GM19238 (cell line): ENCODE results near the gene NFYC.
"Not testable (repeated sequence)": the region's sequence is repeated elsewhere in the genome, so short reads cannot be mapped to it uniquely, and the experiment has no call there.

ENCODE experiments used
- DNase-seq: peaks from one replicate; pipeline ENCODE4 v3.0.0; 2011; ENCODE audit warnings: low spot score; ENCODE audit not compliant: insufficient read length

The NFYC gene

GRCh38 chr1:40665335-40666171 lies 26.0 kb upstream of the NFYC start, which contains the start of gene RIMS3:
TSS of gene RIMS3 (minus strand) at chr1:40665682. CDS start at chr1:40641925, 23,757 bp downstream.
- DNase-seq: peak; percentile 91

- DNase-seq: peak; percentile 89
These were observed 22.6 kb upstream of the NFYC start for GRCh38 chr1:40668769-40669525.

DNA sequence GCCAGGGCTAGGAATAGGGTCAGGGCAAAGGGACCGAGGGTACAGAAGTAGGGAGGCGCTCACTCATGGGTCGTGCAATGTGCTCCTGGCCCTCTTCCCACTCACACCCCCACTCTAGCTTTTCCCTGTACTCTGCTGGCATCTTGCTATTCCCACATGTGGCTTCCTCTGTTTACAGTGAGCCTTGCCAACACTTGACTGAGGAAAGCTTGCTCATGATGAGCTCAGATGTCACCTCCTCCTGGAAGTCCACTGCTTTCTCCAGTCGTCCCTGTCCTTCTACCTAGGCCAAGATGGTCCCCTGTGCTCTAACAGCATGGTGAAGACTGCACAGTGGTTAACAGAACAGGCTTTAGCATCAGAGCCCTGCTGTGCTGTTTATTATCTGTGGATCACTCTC lies 18.1 kb upstream of the NFYC start:
- no peak for DNase-seq

GRCh38 chr1:40676501-40676900 lies 15.0 kb upstream of the NFYC start:
- no peak for DNase-seq

DNA sequence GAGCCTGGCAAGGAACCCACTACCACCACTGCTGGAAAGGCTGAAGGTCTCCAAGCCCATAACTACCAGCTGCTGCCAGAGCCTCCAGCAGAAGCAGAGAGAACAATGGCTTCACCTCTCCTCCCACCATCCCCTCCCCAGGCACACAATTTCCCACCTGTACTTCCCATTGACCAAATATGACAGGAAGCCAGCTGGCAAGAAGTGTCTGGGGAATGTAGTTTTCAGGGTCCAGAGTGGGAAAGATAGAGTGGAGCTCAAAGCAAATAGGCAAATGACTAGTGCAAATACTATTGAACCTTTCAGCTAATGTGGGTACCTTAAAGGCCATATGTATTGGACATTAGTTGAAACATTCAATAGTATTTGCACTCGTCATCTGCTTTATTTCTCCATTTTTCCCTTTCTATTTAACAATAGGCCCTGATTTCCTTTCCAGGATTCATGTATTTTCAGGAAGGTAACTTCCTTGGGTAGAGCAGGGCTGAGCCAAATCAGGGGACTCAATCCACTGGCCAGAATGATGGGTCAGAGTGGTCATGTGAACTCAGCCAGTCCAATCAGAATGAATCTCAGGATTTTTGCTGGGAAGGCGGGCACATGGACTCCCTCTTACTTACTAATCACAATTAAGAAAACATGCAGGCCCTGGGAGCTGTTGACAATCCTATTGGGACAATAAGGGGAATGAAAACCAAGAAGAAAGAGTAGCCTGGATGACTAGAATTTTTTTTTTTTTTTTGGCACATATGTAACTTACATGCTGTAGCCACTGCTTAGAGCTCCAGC lies 12.1 kb upstream of the NFYC start:
- DNase-seq: no peak

- no peak for DNase-seq
These were observed 6.8 kb upstream of the NFYC start for GRCh38 chr1:40684669-40685068.

DNA sequence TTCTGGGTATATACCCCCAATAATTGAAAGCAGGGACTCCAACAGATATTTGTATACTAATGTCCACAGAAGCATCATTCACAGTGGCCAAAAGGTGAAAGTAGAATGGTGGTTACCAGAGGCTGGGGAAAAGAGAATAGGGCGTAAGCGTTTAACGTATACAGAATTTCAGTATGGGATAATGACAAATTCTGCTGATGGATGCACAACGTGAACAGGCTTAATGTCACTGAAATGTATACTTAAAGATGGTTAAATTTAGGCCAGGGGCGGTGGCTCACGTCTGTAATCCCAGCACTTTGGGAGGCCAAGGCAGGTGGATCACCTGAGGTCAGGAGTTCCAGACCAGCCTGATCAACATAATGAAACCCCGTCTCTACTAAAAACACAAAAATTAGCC lies 4.4 kb upstream of the NFYC start:
- no peak for DNase-seq

- DNase-seq: no peak
These were observed 3.8 kb upstream of the NFYC start for GRCh38 chr1:40687661-40688060.

DNA sequence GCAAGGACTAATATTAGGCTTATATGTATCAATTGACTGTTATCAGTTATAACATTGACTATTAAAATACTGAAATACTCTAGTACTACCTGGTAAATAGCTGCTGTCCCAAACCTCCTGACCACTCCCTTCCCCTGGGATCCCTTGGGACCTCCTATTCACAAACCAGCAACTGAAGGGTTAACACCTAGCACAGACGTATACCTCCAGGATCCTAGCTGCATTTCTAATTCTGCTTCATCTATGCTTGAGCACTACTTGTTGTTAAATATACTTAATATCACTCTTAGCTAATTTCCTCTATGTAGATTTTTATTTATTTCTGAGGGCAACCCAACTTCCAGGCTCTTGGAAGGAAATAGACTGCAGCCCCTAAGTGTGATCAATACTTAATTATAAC lies 1.8 kb upstream of the NFYC start:
- DNase-seq: no peak

DNA sequence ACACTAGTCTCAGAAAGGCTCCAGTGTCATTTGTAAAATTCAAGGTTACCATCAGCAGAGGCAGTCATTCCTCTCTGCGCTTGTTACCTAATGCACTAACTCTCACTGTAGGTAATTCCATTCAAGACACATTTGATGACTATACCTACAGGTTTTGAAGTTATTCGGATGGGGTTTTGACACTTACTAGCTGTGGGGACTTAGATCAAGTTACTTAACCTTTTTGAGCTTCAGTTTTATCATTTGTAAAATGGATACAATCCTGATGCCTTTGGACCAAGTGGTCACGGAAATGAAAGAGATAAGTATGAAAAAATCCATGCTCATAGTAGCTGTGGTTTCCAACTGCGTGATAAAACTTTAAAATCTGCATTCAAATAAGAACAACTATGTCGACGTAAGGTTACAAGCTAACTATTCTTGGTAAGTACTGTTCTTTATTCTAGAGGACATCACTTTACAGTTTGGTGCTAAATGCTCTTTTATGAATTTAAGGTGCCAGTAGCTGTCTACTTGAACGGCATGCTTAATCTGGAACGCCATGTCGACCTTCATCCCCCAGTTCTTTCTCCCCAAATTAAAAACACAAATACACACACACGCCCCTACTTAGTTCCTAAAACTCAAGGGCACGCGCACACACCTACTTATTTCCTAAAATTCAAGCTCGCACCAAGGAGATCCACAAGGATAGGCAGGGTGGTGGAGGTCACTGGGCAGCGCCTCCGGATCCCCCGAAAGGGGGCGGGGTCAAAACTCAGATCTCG lies 550 bp upstream of the NFYC start:
- no peak for DNase-seq

DNA sequence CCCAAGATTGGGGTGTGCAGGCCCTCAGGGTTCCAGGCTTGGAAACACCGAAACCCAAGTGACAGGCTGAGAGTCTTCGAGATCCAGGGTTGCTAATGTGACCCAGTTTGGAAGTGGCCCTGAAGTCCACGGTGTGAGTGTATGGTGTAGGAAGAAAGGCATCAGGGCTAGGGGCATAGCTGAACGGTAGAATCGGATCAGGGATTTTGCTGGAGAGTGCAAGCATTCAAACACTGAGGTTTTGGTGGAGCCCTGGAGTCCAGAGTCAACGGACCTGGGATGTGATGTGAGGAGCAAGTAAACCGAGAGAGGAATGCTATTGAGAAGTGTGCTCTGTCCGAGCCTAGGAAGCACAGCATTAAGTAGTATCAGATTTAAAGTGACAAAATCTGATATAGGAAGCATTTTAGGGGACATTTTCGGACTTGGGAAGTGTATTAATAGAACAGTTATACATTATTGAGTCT lies 958 bp downstream of the NFYC start:
- DNase-seq: no peak

DNA sequence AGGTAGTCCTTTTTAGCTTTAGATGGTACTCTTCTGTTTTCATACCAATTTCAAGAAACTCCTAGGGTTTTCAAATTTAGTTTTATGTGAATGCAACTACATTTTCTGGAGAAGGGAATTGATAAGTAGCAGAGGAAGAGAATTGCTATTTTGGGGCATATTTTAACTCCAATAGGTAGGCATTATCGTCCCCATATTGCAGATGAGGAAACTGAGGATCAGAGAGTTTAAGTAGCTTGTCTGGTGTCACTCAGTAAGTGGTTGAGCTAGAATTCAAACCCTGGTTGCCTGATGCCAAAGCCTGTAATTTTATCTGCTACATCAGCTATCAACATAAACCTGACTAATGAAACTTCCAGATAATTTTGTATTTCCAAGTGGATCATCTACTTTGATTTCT lies 1.9 kb downstream of the NFYC start:
- DNase-seq: no peak

DNA sequence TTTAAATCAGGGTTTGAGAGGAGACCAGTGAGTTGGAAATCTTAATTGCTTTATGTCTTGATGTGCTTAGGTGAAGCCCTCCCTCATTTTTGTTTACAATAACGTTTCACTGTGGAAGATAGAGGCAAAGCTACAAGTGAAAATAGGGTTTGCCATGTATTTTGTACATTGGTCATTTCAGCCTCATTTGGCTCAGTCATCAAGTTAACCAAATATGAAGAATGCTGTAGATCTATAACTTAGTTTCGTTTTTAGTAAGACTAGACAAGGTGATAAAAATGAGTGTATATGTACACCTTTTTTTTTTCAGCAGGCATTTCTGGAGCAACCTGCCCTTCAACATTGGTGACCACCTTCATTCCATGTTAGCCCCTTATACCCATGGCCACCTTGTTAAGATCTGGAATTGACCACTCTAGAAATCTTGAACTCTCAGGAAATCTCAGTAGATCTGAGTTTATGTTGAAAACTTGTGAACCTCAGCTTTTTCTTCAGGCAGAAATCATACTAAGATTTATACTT lies 2.9 kb downstream of the NFYC start:
- no peak for DNase-seq

DNA sequence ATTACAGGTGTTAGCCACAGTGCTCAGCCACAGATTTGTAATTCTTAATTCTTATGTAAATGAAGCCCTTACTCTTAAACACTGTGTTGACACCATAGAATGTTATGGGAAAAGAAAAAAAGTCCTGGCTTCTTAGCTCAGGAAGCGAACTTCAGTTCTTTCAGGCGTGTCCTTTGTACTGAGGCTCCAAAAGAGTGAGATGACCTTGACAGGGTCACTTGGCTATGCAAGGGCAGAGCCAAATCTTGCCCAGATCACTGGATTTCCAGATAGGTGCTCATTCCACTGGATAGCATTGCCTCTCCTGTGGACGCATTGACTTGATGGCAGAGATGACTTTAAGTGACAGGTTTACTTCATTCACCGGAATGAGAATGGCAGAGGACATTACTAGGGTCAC lies 4.8 kb downstream of the NFYC start:
- no peak for DNase-seq

DNA sequence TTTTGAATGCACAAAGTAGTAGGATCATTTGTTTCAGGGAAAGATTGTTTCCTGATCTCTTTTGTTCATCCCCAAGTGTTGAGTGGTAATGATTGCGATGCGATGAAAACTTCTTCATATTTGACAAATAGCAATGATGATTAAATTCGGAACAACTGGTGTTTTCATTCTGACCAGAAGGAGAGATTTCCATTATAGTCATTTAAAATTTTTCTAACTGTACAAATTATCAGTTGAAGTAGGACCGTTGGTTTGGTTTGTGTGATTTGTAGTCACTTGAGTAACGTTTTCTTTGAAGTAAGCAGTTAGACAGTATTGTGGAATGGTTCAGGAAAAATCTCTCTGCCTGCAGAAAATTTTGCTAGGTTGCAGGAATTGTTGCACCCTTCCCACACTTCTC lies 5.9 kb downstream of the NFYC start:
- DNase-seq: no peak

- no peak for DNase-seq
These were observed 8.3 kb downstream of the NFYC start for GRCh38 chr1:40699787-40700186.

DNA sequence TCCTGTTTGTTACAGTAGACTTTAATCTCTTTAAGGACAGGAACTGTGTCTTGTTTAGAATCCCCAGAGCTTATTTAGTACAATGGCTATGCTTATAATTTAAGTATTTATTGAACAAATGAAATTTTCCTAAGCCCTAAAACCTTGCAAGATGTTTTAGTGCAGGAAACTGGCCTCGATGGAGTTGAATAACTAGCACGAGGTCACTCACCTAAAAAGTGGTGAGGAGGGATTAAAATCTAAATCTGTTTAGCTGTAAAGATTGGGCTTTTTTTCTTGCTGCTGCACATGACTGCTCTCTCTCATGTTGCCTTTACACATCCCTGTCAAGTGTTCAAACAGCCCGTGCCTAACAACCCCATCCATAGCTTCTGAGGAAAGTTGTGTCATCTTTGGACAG lies 10.2 kb downstream of the NFYC start:
- no peak for DNase-seq

- not testable (repeated sequence) for DNase-seq
These were observed 11.3 kb downstream of the NFYC start for GRCh38 chr1:40702810-40703209.

- DNase-seq: no peak
These were observed 11.8 kb downstream of the NFYC start for GRCh38 chr1:40703316-40703715.

DNA sequence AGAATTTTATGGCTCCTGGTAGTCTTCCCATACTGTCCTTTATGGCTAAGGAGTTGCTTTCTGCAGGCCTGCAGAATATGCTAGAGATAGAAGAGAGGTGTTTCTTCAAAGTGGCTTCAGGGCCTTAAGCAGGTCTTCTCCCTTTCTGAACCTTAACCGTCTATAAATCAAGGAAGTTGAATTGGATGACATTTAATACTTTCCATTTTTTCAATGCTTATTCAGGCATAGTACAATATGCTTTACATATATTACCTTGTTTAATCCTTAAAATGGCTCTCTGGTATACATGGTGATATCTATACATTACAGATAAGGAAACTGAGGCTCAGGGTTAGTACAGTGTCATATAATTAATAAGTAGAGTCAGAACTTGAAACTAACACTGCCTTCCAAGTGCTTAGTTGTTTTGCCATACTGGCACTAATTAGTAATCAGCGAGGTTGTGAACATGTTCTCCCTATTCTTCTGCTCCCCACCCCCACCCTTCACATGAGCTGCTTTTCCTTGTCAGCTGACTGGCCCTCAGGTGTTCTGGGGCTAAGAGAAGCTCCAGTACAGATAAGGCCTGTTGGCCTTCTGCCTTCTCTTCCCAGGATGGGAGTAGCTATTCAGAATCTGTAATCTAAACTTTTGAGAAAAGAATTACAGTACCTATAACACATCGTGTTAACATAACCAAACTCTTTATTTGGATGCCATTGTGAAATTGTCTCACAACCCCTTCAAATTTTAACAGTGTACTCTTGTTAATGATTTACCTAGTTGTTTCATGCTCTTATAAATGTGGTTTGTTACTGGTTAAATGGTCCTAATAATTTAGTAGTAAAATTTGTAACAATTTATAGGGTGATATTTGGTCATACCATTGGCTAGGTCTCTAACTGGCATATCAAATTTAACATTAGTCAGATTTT lies 13.6 kb downstream of the NFYC start:
- no peak for DNase-seq
